ENCODE results near the gene CCL24.
"Not testable (repeated sequence)": the region's sequence is repeated elsewhere in the genome, so short reads cannot be mapped to it uniquely, and the experiment has no call there.

CCL24 gene

GRCh38 chr7:75779516-75779915 lies 34.1 kb downstream of the CCL24 start:
- not testable (repeated sequence) for DNase-seq

- not testable (repeated sequence) for DNase-seq
These were observed 34.6 kb downstream of the CCL24 start for GRCh38 chr7:75779035-75779434.

- no peak for DNase-seq
These were observed 37.2 kb downstream of the CCL24 start for GRCh38 chr7:75776295-75776971.

- DNase-seq, result not testable (repeated sequence)
These were observed 39.6 kb downstream of the CCL24 start for GRCh38 chr7:75773958-75774357.

- DNase-seq, result no peak
These were observed 41.2 kb downstream of the CCL24 start, which contains the start of gene CCL26 for GRCh38 chr7:75772081-75773077. Gene CCL26 (minus strand): TSS chr7:75772211. CDS start chr7:75772176, 35 bp downstream.

- DNase-seq, result no peak
These were observed 42.4 kb downstream of the CCL24 start for GRCh38 chr7:75771224-75771623.

GRCh38 chr7:75762350-75762917 lies 51.2 kb downstream of the CCL24 start:
- no peak for DNase-seq

DNA sequence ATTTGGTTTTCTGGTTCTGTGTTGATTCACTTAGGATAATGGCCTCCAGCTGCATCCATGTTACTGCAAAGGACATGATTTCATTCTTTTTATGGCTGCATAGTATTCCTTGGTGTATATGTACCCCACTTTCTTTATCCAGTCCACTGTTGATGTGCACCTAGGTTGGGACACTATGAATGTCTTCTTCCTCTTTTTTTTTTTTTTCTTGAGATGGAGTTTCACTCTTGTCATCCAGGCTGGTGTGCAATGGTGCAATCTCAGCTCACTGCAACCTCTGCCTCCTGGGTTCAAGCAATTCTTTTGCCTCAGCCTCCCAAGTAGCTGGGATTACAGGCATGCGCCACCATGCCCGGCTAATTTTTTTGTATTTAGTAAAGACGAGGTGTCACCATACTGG lies 51.8 kb downstream of the CCL24 start:
- not testable (repeated sequence) for DNase-seq

Data from femur (tissue), 1 donor.